ENCODE measurements around the gene KIRREL1.

DNA sequence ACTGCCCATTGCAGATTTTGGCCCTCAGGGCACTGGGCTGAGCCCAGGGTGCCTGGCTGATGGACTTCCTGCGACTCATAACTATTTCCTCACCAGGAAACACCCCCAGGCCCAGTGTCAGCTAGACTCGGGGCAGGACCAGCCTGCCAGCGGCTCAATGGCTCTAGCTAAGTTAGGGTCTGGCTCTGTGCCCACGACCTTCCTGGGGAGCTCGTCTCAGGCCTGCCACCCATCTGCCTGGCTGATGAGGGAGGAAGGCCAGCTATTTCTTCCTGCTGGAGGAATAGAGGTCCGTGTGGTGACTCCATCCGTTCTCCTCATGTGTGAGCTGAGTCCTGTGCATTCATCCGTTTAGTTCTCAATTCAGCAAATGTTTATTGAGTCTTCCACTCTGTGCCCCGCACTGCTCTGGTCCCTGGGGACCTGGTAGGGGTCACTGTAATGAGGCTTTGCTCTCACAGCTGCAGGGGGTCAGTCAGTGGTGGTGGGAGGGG lies 44.5 kb downstream of the KIRREL1 start:
- TF ChIP-seq, protein P1, sequence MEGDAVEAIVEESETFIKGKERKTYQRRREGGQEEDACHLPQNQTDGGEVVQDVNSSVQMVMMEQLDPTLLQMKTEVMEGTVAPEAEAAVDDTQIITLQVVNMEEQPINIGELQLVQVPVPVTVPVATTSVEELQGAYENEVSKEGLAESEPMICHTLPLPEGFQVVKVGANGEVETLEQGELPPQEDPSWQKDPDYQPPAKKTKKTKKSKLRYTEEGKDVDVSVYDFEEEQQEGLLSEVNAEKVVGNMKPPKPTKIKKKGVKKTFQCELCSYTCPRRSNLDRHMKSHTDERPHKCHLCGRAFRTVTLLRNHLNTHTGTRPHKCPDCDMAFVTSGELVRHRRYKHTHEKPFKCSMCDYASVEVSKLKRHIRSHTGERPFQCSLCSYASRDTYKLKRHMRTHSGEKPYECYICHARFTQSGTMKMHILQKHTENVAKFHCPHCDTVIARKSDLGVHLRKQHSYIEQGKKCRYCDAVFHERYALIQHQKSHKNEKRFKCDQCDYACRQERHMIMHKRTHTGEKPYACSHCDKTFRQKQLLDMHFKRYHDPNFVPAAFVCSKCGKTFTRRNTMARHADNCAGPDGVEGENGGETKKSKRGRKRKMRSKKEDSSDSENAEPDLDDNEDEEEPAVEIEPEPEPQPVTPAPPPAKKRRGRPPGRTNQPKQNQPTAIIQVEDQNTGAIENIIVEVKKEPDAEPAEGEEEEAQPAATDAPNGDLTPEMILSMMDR (IDR thresholded peaks at IDR 0.05) = no peak
- TF ChIP-seq POLR2AphosphoS5 (IDR thresholded peaks at IDR 0.05) = no peak
- no peak for TF ChIP-seq POLR2A (IDR thresholded peaks at IDR 0.05)

All from breast epithelium (tissue), 3 donors.